GM23248 (cell line): Measurements from ENCODE around the gene SDHB.

Source experiments
- EZH2 ChIP-seq: fragments of 200-600 bp; sonication (generic); IDR thresholded peaks from 2 replicates; pipeline ENCODE4 v1.6.1; 2018; ENCODE audit warnings: antibody characterized with exemption, mild to moderate bottlenecking; ENCODE audit not compliant: insufficient read depth, poor library complexity, severe bottlenecking
- EZH2phosphoT487 ChIP-seq: fragments of 200-600 bp; sonication (generic); IDR thresholded peaks from 2 replicates; pipeline ENCODE4 v1.6.1; 2018; ENCODE audit warnings: antibody characterized with exemption, moderate library complexity, mild to moderate bottlenecking, low read depth; ENCODE audit not compliant: insufficient read depth

- TF ChIP-seq EZH2 (no peak), EZH2phosphoT487 (no peak)
Observed at GRCh38 chr1:17096584-17096983, 42.8 kb upstream of the SDHB start.
